H9 (cell line): Measurements from ENCODE around the gene LTBP2. TPM values are rescaled to one million over a fixed set of nuclear protein-coding genes. Genes with fewer than 3 reads are reported as not detected.

Source experiments
- DNase-seq: peaks from one replicate; pipeline ENCODE4 v3.0.0-alpha.2; 2017
- H2AFZ ChIP-seq: one replicate; pipeline ENCODE4 v1.6.1; 2013; ENCODE audit warnings: mild to moderate bottlenecking, low read length, control low read depth, moderate library complexity
- H2AK5ac ChIP-seq: 2 replicates; pipeline ENCODE4 v1.6.1; 2013; ENCODE audit warnings: low read length, control low read depth, mixed read lengths; ENCODE audit not compliant: insufficient read length
- H2BK120ac ChIP-seq: one replicate; pipeline ENCODE4 v1.6.1; 2013; ENCODE audit warnings: low read depth, mild to moderate bottlenecking, low read length, control low read depth, inconsistent platforms; ENCODE audit not compliant: poor library complexity, severe bottlenecking
- H2BK12ac ChIP-seq: 2 replicates; pipeline ENCODE4 v1.6.1; 2013; ENCODE audit warnings: low read length, control low read depth, mixed read lengths, low read depth; ENCODE audit not compliant: insufficient read length
- H2BK15ac ChIP-seq: 2 replicates; pipeline ENCODE4 v1.6.1; 2013; ENCODE audit warnings: low read depth, low read length, control low read depth
- H2BK20ac ChIP-seq: one replicate; pipeline ENCODE4 v1.6.1; 2013; ENCODE audit warnings: low read depth, mild to moderate bottlenecking, low read length, control low read depth, inconsistent platforms; ENCODE audit not compliant: poor library complexity, severe bottlenecking
- H2BK5ac ChIP-seq: 2 replicates; pipeline ENCODE4 v1.6.1; 2013; ENCODE audit warnings: low read length, control low read depth, mixed read lengths; ENCODE audit not compliant: insufficient read length
- H3K14ac ChIP-seq: 2 replicates; pipeline ENCODE4 v1.6.1; 2013; ENCODE audit warnings: low read length, control low read depth; ENCODE audit not compliant: insufficient read depth
- H3K18ac ChIP-seq: 2 replicates; pipeline ENCODE4 v1.6.1; 2013; ENCODE audit warnings: low read depth, mild to moderate bottlenecking, mixed read lengths, low read length, control low read depth; ENCODE audit not compliant: insufficient read length
- H3K23ac ChIP-seq: 2 replicates; pipeline ENCODE4 v1.6.1; 2013; ENCODE audit warnings: low read length, control low read depth, mixed read lengths, low read depth; ENCODE audit not compliant: insufficient read length
- H3K23me2 ChIP-seq: 2 replicates; pipeline ENCODE4 v1.6.1; 2013; ENCODE audit warnings: low read depth, mild to moderate bottlenecking, mixed read lengths, low read length, control low read depth; ENCODE audit not compliant: insufficient read length, poor library complexity, severe bottlenecking
- H3K27ac ChIP-seq: 2 replicates; pipeline ENCODE4 v1.5.1; 2013; ENCODE audit warnings: low read length, control low read depth, mixed read lengths, low read depth; ENCODE audit not compliant: insufficient read length
- H3K27me3 ChIP-seq: 2 replicates; pipeline ENCODE4 v1.6.1; 2013; ENCODE audit warnings: low read length, control low read depth, inconsistent platforms; ENCODE audit not compliant: insufficient read depth
- H3K4ac ChIP-seq: 2 replicates; pipeline ENCODE4 v1.6.1; 2013; ENCODE audit warnings: low read depth, mild to moderate bottlenecking, control low read depth, inconsistent platforms, low read length, moderate library complexity
- H3K4me1 ChIP-seq: 2 replicates; pipeline ENCODE4 v1.6.1; 2013; ENCODE audit warnings: low read length, control low read depth, inconsistent platforms; ENCODE audit not compliant: insufficient read depth
- H3K4me2 ChIP-seq: 2 replicates; pipeline ENCODE4 v1.6.1; 2013; ENCODE audit warnings: low read length, control low read depth, mixed read lengths; ENCODE audit not compliant: insufficient read length, insufficient read depth
- H3K56ac ChIP-seq: 2 replicates; pipeline ENCODE4 v1.6.1; 2013; ENCODE audit warnings: low read depth, mild to moderate bottlenecking, mixed read lengths, low read length, control low read depth; ENCODE audit not compliant: insufficient read length
- H3K79me1 ChIP-seq: 2 replicates; pipeline ENCODE4 v1.6.1; 2013; ENCODE audit warnings: low read depth, mild to moderate bottlenecking, moderate library complexity, low read length, control low read depth, inconsistent platforms; ENCODE audit not compliant: insufficient read depth, poor library complexity, severe bottlenecking
- H3K79me2 ChIP-seq: 2 replicates; pipeline ENCODE4 v1.6.1; 2013; ENCODE audit warnings: low read length, control low read depth, inconsistent platforms; ENCODE audit not compliant: insufficient read depth
- H3K9ac ChIP-seq: 2 replicates; pipeline ENCODE4 v1.6.1; 2013; ENCODE audit warnings: low read length, control low read depth, mixed read lengths; ENCODE audit not compliant: insufficient read length; ENCODE audit errors: extremely low read depth
- H3K9me3 ChIP-seq: one replicate; pipeline ENCODE4 v1.6.1; 2013; ENCODE audit warnings: low read depth, low read length, inconsistent platforms; ENCODE audit not compliant: control insufficient read depth
- H3T11ph ChIP-seq: one replicate; pipeline ENCODE4 v1.6.1; 2013; ENCODE audit warnings: mild to moderate bottlenecking, low read length, control low read depth, inconsistent platforms
- H4K20me1 ChIP-seq: one replicate; pipeline ENCODE4 v1.6.1; 2013; ENCODE audit not compliant: control insufficient read depth, insufficient read length, insufficient read depth
- H4K5ac ChIP-seq: 2 replicates; pipeline ENCODE4 v1.6.1; 2013; ENCODE audit warnings: low read depth, mild to moderate bottlenecking, mixed read lengths, low read length, control low read depth; ENCODE audit not compliant: insufficient read length
- H4K8ac ChIP-seq: replicated peaks from 2 replicates; pipeline ENCODE4 v1.6.1; 2013; ENCODE audit warnings: low read length, control low read depth, mixed read lengths, low read depth; ENCODE audit not compliant: insufficient read length
- H4K91ac ChIP-seq: 2 replicates; pipeline ENCODE4 v1.6.1; 2013; ENCODE audit warnings: low read depth, mild to moderate bottlenecking, moderate library complexity, mixed read lengths, low read length, control low read depth; ENCODE audit not compliant: insufficient read length
- H3K27ac Mint-ChIP-seq, 3 experiments: 2 replicates in 2 of 3; 3 replicates in 1 of 3; pipeline ENCODE4 v1.8.0; 2020 to 2021; ENCODE audit warnings: mixed read lengths in 3 of 3, mild to moderate bottlenecking in 1 of 3, moderate library complexity in 1 of 3
- H3K27me3 Mint-ChIP-seq: 2 replicates; pipeline ENCODE4 v1.8.0; 2021; ENCODE audit warnings: low read depth, mild to moderate bottlenecking, moderate library complexity, mixed read lengths
- H3K36me3 Mint-ChIP-seq, 3 experiments: 2 replicates in 2 of 3; 3 replicates in 1 of 3; pipeline ENCODE4 v1.8.0; 2020 to 2021; ENCODE audit warnings: low read depth in 3 of 3, mixed read lengths in 3 of 3; ENCODE audit not compliant: insufficient read depth in 1 of 3
- H3K4me1 Mint-ChIP-seq, 2 experiments: 2 replicates each; pipeline ENCODE4 v1.8.0; 2020; ENCODE audit warnings: mixed read lengths in 2 of 2
- H3K4me3 Mint-ChIP-seq, 2 experiments: 2 replicates in 1 of 2; 3 replicates in 1 of 2; pipeline ENCODE4 v1.8.0; 2020 to 2021; ENCODE audit warnings: mild to moderate bottlenecking in 2 of 2, mixed read lengths in 2 of 2, moderate library complexity in 1 of 2
- H3K9me3 Mint-ChIP-seq, 2 experiments: 2 replicates in 1 of 2; 3 replicates in 1 of 2; pipeline ENCODE4 v1.8.0; 2020; ENCODE audit warnings: mild to moderate bottlenecking in 2 of 2, mixed read lengths in 2 of 2, moderate library complexity in 1 of 2
- whole genome bisulfite sequencing: extraction: QIAGEN DNeasy Blood & Tissue Kit; methylation state at CpG from one replicate; pipeline ENCODE4 v1.1.7; 2013; ENCODE audit warnings: missing lambda C conversion rate, low lambda C conversion rate, mixed read lengths; ENCODE audit not compliant: insufficient read length; ENCODE audit errors: extremely low coverage; 5-methylcytosine and 5-hydroxymethylcytosine counted together
- total RNA-seq: library from RNA; stranded (reverse); gene quantifications from 2 replicates; pipeline ENCODE4 v1.2.1, GENCODE V29; 2021
- TF ChIP-seq, protein P1 (sequence below): fragments of 200-600 bp; sonication (generic); conservative IDR thresholded peaks from 3 replicates; pipeline ENCODE4 v1.8.0; 2021; ENCODE audit warnings: antibody characterized with exemption, mild to moderate bottlenecking

Gene LTBP2
- total RNA-seq, 1 experiment from 2014 or later = 0.77 TPM

DNA sequence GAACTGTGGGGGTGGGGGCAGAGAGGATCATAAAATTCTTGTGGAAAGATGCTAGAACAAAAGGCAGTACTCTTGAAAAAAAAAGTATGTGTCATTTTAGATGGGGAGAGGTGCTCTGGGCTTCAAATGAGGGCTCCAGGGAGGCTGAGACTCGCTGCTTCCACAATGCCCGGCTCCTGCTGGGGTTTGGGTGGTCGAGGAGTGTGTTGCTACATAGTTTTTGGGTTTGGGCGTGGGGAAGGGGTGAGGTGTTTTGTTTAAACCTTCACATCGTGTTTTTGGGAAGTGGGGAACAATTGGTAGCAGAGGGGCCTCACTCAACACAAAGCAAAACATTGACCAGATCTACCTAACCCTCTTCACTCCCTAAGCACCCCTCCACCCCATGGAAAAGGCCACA is 110.3 kb downstream of the LTBP2 start:
- Mint-ChIP-seq H3K27ac (peak overlapping the region; percentile 70 to 98 (median 93); a peak in 4 of 7 replicates), H3K36me3 (peaks cover 0 to 2% (median under 1%) of the 10 kb centered on the region in 3 experiments; a peak in 2 of 7 replicates), H3K9me3 (no peaks in the 10 kb centered on the region), H3K4me3 (peak overlapping the region in 1 of 2 experiments; percentile 62; a peak in 2 of 5 replicates), H3K27me3 (no peaks in the 10 kb centered on the region; the same call in 1 of the 2 replicates), H3K4me1 (peaks cover 31 to 38% of the 10 kb centered on the region in 2 experiments)
- H3T11ph ChIP-seq = no peak overlapping the region
- no peak overlapping the region for H3K4me2 ChIP-seq
- no peak overlapping the region for H3K9ac ChIP-seq
- no peaks in the 10 kb centered on the region for H3K79me2 ChIP-seq
- H3K4me1 ChIP-seq = no peaks in the 10 kb centered on the region; the same call in 1 of the 2 replicates
- H2BK120ac ChIP-seq = peak overlapping the region; percentile 87
- no peak overlapping the region for H2BK20ac ChIP-seq
- no peak overlapping the region; the same call in 1 of the 2 replicates for H3K14ac ChIP-seq
- no peak overlapping the region for H4K8ac ChIP-seq
- no peak overlapping the region for H3K4ac ChIP-seq
- TF ChIP-seq, protein P1, sequence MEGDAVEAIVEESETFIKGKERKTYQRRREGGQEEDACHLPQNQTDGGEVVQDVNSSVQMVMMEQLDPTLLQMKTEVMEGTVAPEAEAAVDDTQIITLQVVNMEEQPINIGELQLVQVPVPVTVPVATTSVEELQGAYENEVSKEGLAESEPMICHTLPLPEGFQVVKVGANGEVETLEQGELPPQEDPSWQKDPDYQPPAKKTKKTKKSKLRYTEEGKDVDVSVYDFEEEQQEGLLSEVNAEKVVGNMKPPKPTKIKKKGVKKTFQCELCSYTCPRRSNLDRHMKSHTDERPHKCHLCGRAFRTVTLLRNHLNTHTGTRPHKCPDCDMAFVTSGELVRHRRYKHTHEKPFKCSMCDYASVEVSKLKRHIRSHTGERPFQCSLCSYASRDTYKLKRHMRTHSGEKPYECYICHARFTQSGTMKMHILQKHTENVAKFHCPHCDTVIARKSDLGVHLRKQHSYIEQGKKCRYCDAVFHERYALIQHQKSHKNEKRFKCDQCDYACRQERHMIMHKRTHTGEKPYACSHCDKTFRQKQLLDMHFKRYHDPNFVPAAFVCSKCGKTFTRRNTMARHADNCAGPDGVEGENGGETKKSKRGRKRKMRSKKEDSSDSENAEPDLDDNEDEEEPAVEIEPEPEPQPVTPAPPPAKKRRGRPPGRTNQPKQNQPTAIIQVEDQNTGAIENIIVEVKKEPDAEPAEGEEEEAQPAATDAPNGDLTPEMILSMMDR = no peak
- no peak overlapping the region for H3K56ac ChIP-seq
- H2AK5ac ChIP-seq = no peak overlapping the region
- H2AFZ ChIP-seq = no peak overlapping the region
- no peak overlapping the region for H4K5ac ChIP-seq
- H2BK5ac ChIP-seq = no peak overlapping the region
- no peak overlapping the region for H2BK12ac ChIP-seq
- no peak overlapping the region for H3K23ac ChIP-seq
- no peak overlapping the region for H4K91ac ChIP-seq
- H3K27me3 ChIP-seq = no peaks in the 10 kb centered on the region
- 0 out of 2 replicates have a peak overlapping the region, but pooled peaks have one; percentile 33 for H2BK15ac ChIP-seq
- no CpG with 5 or more reads among the region's 5 CpGs for WGBS
- no peak for DNase-seq
- no peak overlapping the region for H3K27ac ChIP-seq
- H3K18ac ChIP-seq = peak overlapping the region; percentile 41
- H3K79me1 ChIP-seq = no peaks in the 10 kb centered on the region
- no peaks in the 10 kb centered on the region for H3K23me2 ChIP-seq
- no peaks in the 10 kb centered on the region for H3K9me3 ChIP-seq
- H4K20me1 ChIP-seq = no peaks in the 10 kb centered on the region
